HG03097 (cell line): ENCODE results near the gene CCM2.

Experiments
- ATAC-seq: cut with Tn5 transposase; IDR thresholded peaks from one replicate; pipeline ENCODE4 v1.9.1; 2021; ENCODE audit not compliant: unreplicated experiment, low FRiP score

Gene CCM2

DNA sequence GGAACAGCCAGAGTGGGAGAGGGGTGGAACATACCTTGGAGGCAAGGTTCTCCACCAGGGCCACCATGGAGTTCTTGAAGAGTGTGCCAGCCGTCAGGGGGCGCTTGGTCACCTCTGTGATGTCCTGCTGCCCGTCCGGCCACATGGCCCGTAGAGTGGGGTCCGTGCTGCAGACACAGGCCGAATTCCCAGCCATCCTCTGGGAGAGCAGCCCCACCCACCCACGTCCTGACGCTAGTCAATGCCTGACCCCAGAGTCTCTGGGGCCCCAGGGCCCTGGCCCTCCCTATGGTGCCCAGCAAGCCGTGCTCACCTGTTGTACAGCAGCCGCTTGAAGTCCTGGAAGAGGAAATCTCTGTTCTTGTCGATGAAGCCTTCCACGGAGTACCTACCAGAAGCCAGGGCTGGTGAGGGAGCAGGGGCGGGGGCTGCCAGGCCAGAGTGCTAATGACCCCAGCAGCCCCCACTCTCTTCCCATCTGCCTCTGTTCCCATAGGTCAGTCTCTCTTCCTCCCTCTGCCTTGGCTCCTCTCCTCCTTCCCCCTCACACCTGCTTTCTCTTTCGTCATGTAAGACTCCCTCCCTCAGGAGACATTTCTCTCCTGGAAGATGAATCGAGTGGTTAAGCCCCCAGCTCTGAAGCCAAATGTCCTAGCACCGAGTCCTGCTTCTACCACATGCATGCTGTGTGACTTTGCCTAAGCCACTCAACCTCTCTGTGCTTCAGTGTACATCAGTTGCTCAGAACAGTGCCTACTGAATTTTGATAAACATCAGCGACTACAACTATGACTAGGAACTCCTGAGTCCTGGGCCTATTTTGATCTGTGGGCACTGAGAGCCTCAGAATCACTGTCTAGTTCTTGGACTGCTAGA, 32.2 kb upstream of the CCM2 start:
- ATAC-seq: no peak

DNA sequence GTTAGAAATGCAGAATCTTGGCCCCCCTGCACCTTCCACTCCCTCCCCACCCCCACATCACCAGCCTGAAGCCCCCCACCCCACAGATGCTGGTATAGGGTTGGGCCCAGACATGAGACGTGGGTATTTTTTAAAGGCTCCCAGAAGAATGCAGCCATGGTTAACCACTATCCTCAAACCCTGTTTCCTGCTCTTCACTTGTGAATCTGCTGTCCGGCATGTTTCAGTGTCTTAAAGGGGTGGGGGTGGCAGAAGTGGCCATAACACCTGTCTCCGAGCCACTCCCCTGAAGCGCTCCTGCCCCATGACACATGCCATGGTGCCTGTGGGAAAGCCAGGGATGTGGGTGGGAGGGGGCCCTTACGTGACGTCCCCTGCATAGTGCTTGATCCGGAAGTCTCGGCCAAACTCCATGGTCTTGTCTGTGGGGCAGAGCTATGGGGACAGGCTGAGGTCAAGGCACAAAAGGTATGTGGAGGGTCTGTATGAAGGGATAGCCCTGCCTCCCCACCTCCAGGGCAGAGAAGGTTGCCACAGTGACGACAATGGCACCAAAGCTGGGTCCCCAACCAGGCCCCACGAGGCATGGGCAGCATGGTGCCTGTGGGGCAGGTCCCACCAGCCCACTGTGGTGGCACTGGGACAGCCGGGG, 30.8 kb upstream of the CCM2 start:
- ATAC-seq: no peak

DNA sequence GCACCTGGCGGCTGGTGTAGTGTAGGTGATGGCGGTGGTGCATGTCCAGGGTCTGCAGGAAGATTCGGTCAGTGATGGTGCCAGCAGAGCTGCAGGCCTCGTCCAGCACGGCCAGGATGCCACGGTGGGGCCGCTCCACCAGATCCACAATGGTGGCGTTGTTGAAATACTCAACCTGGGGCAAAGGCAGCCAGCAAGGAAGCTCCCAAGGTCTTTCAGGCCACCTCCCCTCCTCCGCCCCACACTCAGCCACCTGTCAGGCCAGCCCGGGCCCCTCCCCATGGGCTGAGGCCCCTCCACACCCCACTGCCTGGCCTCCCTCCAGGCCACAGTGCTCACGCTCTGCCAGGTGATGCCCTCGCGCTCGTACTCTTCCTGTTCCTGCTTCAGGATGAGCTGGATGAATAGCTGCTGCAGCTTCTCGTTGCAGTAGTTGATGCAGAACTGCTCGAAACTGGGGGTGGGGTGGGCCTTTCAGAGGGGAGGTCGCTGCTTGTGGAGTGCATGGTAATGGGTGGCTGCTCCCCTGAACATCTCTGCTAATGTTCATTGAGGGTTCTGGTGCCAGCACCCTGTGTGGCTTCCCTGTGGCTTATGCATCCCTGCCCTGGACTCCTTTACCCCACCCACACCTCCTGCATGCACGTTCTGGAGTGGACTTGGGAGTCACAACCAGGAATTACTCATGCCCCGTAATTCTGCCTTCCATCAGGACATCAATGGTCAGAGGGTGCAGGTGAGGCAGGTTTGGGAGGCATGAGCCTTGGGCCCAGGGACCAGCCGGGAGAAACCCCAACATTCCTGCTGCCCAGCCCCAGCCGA, 30.1 kb upstream of the CCM2 start:
- no peak for ATAC-seq

DNA sequence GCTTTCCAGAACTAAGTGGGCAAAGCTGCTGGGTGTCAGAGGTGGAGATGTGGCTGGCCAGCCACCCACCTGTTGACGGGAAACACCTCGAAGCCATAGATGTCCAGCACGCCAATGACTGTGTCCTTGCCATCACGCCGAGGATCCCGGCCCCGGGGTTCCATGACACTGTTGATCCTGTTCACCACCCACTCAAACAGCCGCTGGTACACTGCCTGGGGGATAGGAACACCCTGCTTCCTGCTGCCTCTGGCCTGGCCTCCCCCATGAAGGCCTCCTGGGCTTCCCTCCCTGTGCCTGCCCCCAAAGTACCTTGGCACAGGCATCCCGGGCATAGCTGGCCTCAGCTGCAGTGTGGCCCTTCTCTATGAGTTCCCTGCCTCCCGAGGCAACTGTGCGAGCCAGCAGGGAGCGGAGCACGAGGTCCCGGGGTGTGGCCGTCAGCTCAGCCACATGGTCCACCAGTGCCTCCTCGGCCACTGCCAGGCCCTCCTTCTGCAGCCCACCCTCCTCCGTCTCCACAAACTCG, 29.4 kb upstream of the CCM2 start:
- ATAC-seq: no peak

DNA sequence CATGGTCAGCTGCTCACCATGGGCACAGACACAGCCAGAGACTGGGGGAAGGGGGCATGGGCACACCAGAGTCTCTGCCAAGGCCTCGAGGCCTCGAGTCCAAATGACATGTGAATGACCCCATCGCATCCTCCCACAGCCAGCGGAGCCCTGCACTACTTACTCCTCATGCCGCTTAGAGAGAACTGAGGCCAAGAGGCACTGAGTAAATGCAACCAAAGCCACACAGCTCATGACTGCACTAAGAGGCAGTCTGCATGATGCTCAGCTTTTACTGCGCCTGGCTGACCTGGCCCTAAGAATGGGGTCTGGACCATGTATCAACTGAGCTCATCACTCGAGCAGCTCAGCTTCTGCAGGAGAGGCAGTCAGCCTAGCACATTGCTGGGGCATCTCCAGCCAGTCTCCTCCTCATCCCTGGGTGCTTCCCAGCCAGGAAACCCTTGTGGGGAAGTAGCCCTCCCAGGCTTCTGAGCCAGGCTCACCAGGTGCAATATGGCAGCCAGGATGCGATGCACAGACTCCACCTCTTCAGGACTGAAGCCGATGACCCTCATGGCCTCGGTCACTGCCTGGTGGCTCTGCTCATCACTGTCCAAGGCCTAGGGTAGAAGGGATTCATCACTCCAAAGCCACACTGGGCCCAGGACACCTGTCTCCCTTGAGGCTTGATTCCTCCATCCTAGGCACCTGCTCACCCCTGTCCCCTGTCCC, 28.7 kb upstream of the CCM2 start:
- ATAC-seq: no peak

DNA sequence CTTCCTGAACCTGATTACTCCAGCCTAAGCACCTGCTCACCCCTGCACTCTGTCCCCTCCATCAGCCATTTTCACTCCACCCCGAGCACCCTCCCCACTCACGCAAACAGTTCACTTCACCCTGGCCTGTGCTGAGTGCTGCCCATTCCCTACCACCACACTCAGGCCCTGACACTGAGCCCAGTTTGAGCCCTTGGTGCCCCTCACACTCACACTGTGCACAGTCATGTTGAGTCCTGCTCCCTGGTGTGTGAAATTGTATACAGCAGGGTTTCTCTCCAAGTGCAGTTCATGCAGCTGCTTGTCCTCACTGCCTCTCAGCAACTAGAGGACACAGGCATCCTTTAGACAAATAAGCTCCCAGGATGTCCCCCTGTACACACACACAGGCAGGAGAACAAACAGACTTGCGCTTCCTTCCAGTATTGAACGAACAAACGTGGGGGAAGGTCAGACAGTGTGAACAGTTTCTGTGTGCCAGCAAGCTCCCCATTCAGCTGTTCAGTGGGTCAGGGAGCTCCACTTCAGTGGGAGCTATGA, 28.0 kb upstream of the CCM2 start:
- ATAC-seq: no peak

DNA sequence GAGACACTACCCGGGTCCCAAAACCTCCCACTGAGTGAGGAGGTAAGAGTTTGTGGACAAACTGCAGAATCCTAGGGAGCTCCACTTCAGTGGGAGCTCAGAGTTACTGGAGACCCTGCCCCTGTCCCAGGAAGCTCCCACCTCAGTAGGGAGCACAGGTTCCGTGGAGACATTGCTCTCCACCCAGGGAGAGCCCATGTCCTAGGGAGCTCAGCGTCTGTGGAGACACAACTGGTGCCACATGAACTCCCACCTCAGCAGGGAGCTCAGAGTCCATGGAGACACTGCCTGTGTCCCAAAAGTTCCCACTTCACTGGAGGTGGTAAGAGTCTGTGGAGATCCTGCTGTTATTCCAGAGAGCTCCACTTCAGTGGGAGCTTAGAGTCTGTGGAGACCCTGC, 27.4 kb upstream of the CCM2 start:
- no peak for ATAC-seq

DNA sequence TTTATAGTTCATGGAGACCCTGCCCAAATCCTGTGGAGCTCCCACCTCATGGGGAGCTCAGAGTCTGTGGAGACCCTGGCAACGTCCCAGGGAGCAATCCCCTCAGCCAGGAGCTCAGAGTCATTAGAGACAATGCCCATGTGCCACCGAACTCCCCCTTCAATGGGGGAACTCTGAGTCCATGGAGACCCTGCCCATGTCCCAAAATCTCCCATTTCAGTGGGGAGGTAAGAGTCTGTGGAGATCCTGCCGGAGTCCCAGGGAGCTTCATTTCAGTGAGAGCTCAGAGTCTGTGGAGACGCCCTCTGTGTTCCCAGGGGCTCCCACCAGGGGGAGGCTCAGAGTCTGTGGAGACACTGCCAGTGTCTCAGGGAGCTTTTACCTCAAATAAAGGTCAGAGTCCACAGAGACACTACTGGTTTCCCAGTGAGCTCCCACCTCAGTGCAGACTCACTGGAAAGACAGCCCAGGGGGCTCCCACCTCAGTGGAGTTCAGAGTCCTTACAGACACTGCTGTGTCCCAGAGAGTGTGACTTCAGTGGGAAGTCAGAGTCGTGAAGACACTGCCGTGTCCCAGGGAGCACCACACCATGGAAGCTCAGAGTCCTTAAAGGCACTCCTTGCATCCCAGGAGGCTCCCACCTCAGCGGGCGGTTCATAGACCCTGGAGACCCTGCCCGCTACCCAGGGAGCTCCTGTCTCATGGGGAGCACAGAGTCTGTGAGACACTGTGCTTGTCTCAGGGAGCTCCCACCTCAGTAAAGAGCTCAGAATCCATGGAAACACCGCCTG, 26.2 kb upstream of the CCM2 start:
- ATAC-seq: no peak

DNA sequence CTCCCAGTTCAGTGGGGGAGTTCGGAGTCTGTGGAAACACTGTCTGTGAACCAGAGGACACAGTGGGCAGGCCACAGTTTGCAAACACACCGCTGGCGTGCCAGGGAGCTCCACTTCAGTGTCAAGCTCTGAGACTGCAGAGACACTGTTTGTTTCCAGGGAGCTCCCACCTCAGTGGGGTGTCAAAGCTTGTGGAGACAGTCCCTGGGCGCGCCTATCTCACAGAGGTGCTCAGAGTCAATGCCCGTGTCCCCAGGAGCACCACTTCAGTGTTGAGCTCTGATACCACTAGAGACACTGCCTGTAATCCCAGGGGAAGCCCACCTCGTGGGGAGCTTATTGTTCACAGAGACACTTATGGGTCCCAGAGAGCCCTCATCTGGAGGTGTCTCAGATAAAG, 25.5 kb upstream of the CCM2 start:
- ATAC-seq: no peak

DNA sequence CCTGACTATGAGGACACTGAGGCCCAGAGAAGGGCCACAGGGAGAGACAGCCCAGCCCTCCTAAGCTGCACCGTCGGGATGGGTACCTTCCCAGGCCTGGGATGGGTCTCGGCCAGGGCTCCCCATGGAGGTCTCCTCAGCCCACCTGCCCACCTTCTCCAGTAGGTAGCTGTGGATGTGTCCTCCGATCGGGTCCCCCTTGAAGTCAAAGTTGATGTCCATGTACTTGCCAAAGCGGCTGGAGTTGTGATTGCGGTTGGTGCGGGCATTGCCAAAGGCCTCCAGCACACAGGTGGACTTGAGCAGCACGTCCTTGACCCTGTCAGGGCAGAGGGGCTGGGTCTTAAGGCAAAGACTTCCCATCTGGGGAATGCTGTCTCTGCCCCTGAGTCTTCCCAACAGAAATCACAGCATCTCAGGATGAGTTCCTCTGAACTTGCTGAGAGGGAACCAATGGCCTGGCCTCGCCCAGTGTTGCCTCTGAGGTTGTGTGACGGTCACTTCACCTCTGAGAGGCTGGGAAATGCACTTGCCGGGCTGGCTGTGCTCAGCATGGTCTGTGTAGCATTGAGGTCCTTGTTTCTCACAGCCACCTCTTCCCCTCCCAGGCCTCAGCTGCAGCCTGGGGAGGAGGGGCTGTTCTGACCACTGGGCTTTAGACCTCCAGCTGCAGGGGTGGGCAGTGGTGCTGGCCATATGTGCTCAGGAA, 24.5 kb upstream of the CCM2 start:
- no peak for ATAC-seq

DNA sequence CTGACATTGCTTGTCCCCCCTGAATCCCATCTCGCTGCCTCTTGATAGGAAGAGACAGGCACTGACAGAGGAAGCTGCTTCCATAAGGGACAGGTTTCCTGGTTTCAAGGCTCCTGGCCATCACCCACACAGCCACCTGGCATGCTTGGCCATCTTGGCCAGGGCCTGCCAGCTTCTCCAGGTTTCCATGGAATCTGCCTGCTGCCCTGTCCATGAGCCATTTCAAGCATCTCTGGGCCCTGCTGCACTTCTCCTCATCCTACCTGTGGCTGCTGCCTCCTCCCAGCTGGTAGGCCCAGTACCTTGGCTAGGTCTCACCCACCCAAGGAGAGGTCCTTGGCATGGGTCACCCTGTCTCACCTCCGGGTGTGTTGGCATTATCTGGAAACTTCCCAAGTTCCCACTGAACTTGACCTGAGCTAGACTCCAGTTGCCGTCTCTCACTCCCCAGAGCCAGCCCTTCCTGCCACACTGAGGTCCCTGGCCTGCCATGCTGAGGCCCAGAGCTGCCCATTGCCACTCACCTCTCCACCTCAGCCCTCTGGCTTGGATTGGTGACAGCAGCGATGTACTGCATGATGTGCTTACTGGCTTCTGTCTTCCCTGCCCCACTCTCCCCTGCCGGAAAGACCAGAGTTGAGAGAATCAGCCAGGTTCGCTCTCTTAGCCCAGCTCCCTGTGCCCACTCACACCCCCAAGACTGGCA, 23.8 kb upstream of the CCM2 start:
- ATAC-seq: no peak

DNA sequence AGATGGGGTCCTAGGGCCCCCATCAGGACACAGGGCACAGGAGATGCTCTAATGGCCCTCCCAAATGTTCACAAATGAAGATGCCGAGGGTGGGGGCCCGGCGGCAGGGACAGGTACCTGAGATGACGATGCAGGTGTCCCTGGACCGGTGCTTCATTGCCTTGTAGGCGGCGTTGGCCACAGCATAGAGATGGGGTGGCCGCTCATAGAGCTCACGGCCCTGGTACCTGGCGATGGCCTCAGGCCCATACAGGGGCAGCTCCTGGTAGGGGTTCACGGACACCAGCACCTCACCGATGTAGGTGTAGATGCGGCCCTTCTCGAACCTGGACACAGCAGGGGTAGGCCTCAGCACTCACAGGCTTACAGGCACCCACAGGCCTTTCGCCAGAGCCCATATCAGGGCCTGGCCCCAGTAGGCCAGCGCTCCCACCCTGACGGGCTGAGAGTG, 23.2 kb upstream of the CCM2 start:
- no peak for ATAC-seq

DNA sequence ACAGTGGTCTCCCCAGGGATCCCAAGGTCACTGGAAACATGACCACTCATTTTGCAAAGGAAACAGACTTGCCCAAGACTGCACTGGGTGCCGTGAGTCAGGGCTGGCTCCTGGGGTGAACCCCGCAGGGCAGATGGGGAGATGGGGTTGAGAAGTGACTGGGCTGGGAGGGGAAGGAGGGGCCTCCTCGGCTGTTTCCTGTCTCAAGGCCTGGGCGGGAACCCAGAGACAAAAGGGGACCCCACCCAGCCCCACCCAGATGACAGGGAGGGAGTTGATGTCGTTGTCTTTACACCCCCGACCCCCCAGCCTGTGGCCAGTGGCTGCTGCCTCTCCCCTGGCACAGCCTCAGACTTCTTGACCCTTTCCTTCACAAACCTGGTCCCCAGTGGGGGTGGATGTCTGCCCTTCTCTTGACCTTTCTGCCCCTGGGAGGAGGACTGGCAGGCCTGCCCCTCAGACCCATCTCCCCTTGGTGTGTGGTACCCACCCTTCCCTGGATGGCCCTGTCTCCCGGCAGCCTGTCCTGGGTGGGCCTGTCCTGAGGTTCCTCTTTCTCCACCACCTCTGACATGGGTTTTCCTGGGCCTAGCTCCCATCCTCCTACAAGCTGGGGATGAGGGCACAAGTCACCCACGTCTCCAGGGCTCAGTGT, 22.6 kb upstream of the CCM2 start:
- no peak for ATAC-seq

DNA sequence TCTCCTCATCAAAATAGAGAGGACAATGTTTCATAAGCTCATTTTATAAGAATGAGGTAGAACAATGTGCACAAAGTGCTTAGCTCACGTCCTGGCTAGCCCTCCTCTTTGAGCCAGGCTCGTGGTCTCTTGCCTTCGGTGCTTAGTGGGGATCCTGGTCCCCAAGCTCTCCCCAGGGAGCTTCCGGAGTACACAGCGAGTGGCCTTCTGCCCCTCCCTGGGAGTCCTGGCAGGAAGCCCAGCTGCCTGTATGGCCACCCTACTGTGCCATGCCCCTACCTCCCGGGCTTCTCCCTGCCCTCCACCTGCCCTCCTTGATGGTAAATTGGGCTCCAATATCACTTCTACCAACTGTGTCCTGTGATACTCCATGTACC, 22.1 kb upstream of the CCM2 start:
- ATAC-seq: no peak

DNA sequence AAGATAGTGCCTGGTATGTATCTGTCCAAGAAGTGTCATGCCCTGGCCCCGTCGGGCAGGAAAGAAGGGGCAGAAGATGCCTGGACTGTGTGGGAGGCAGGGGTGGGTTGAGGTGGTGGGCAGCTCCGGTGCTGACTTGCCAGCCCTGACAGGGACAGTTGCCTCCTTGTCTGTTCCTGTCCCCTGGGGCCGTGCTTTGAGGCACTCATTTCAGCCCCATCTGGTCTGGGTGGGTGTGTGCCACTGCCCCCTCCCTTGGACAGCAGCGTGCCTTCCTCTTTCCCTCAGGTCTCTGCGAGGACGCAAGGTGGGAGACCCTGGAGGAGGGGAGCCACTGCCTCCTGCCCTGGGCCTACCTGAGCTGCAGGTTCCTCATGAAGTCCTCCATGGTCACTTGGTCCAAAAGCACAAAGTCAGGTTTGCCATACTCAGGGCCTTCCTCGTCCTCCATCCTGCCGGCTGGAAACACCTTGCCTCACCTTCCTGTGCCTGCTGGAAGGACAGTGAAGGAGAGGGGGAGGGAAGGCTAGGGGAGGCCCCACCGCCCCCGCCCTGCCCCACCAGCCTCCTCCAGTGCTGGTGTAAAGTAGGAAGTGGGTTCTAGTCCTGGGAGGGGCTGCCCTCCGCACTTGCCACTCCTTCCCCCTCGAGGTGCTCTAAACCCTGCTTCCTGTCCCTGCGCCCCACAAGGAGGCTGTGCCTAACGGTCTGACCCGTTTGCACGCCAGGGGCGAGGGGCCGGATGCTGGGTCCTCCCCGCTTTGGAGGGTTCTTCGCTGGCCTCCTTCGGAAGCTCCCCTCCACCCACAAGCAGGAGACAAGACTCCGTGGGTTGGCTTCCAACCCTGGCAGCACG, 21.3 kb upstream of the CCM2 start, which contains the start of gene MYO1G:
Gene MYO1G, minus strand, starts transcription at position 505 of the 856 bp plus-strand sequence. Its CDS starts 54 bp downstream, at position 451.
- peak; percentile 55 for ATAC-seq
